ENCODE data around the gene CPD. TPM values are rescaled to one million over a fixed set of nuclear protein-coding genes. Genes with fewer than 3 reads are reported as not detected.

Gene CPD
- total RNA-seq, 1 donor from 2014 or later: 8.2 TPM

DNA sequence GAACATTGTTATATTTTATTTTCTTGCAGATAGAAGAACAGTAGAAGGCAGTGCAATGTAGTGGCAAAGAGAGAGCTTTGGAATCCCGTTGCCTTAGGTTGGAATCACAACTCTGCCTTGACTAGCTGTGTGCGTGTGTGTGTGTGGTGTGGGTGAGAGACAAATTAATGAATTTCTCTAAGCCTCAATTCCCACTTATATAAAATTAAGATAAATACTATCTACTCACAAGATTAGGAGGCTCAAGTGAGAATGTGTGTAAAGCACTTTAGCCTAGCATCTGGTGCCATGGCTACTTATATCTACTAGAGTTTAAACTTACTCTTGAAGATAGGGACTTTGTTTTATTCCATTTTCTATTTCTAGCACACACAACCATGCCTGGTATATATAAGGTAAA, 12.8 kb downstream of the CPD start:
- H3K27ac Mint-ChIP-seq: no peak overlapping the region
- CTCF ChIA-PET: no interaction called here
- H3K36me3 Mint-ChIP-seq (ENCODE audit: low read depth): peaks cover 2% of the 10 kb centered on the region
- TF ChIP-seq, protein P1, sequence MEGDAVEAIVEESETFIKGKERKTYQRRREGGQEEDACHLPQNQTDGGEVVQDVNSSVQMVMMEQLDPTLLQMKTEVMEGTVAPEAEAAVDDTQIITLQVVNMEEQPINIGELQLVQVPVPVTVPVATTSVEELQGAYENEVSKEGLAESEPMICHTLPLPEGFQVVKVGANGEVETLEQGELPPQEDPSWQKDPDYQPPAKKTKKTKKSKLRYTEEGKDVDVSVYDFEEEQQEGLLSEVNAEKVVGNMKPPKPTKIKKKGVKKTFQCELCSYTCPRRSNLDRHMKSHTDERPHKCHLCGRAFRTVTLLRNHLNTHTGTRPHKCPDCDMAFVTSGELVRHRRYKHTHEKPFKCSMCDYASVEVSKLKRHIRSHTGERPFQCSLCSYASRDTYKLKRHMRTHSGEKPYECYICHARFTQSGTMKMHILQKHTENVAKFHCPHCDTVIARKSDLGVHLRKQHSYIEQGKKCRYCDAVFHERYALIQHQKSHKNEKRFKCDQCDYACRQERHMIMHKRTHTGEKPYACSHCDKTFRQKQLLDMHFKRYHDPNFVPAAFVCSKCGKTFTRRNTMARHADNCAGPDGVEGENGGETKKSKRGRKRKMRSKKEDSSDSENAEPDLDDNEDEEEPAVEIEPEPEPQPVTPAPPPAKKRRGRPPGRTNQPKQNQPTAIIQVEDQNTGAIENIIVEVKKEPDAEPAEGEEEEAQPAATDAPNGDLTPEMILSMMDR (IDR thresholded peaks at IDR 0.05): no peak
- intact Hi-C loops (cut with micrococcal nuclease): no loop called here
- H3K4me1 Mint-ChIP-seq: no peaks in the 10 kb centered on the region
- H3K4me3 Mint-ChIP-seq: no peak overlapping the region
- H3K9me3 Mint-ChIP-seq: no peaks in the 10 kb centered on the region
- DNase-seq (no peak), ATAC-seq (ENCODE audit: low read depth) (no peak)
- H3K27me3 Mint-ChIP-seq: no peaks in the 10 kb centered on the region
- POLR2A ChIA-PET: no interaction called here

DNA sequence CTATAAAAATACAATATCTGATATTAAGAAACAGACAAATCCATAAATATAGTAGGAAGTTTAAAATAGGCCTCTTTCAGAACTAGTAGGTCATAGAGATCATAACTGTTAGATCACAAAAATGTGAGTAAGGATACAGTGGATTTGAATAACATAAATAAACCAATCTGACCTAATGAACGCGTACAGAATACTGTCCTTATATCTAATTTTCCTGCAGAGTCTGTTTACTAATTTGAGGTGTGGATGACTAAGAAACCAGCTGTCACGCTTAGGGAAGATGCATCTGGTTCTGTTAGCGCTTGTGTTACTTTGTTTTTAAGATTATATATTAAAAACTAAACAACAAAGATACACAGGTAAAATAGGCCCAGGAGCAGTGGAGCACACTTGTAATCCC, 14.8 kb downstream of the CPD start:
- CTCF ChIA-PET: no interaction called here
- no peaks in the 10 kb centered on the region for H3K9me3 Mint-ChIP-seq
- peaks cover 2% of the 10 kb centered on the region for H3K36me3 Mint-ChIP-seq (ENCODE audit: low read depth)
- no peak overlapping the region for H3K27ac Mint-ChIP-seq
- intact Hi-C loops (cut with micrococcal nuclease): no loop called here
- ATAC-seq (ENCODE audit: low read depth): no peak
- no peak overlapping the region for H3K4me3 Mint-ChIP-seq
- TF ChIP-seq, protein P1 (IDR thresholded peaks at IDR 0.05): no peak
- DNase-seq: no peak
- no peaks in the 10 kb centered on the region for H3K4me1 Mint-ChIP-seq
- H3K27me3 Mint-ChIP-seq: no peaks in the 10 kb centered on the region
- POLR2A ChIA-PET: interaction anchor here (0.6 kb wide), 1 partner anchor 27 kb away, joined by 6 read pairs; no protein-coding TSS in a partner anchor

DNA sequence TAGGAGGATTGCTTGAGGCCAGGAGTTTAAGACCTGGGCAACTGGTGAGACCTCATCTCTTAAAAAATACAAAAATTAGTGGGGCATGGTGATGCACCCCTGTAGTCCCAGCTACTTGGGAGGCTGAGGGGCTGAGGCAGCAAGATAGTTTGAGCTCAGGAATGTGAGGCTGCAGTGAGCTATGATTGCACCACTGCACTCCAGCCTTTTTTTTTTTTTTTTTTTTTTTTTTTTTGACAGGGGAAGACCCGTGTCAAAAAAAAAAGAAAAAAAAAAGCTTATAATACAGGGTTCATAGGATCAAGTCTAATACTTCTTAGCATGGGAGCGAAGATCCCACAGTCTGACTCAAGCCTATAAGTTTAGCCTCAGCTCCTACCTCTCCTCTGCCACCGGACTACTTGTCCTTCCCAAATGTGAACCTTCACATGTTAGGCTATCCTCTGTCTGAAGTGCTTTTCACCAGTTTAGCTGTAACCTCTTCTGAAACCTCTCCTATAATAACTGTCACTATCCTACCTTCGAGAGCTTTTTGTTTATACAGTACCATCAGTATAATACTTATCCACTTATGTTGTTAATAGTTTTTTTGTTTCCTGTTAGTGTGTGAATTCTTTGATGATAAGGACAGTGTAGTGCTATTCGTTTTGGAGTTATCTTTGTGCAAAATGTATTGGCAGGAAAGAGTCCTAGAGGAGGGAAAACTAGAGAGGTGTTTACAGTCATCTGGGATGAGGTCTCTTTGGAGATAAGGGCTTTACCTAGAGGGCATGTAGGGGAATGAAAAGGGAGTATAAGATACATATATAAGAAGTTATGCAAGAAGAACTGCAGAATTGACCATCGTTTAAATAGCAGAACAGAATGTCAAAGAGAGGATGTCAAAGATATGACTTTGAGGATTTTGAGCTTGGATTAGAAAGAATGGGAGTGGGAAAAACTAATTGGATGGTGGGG, 15.5 kb downstream of the CPD start:
- H3K27ac Mint-ChIP-seq: no peak overlapping the region
- no peak overlapping the region for H3K4me3 Mint-ChIP-seq
- no peak for ATAC-seq (ENCODE audit: low read depth)
- ChIA-PET CTCF (no interaction called here), POLR2A (interaction anchor here (0.6 to 0.7 kb wide), 2 partner anchors 27 to 268 kb away, joined by 4 to 6 read pairs; no protein-coding TSS in a partner anchor)
- no peaks in the 10 kb centered on the region for H3K4me1 Mint-ChIP-seq
- intact Hi-C loops (cut with micrococcal nuclease): no loop called here
- DNase-seq: no peak
- H3K36me3 Mint-ChIP-seq (ENCODE audit: low read depth): peaks cover 2% of the 10 kb centered on the region
- no peaks in the 10 kb centered on the region for H3K27me3 Mint-ChIP-seq
- TF ChIP-seq, protein P1 (IDR thresholded peaks at IDR 0.05): no peak
- no peaks in the 10 kb centered on the region for H3K9me3 Mint-ChIP-seq

DNA sequence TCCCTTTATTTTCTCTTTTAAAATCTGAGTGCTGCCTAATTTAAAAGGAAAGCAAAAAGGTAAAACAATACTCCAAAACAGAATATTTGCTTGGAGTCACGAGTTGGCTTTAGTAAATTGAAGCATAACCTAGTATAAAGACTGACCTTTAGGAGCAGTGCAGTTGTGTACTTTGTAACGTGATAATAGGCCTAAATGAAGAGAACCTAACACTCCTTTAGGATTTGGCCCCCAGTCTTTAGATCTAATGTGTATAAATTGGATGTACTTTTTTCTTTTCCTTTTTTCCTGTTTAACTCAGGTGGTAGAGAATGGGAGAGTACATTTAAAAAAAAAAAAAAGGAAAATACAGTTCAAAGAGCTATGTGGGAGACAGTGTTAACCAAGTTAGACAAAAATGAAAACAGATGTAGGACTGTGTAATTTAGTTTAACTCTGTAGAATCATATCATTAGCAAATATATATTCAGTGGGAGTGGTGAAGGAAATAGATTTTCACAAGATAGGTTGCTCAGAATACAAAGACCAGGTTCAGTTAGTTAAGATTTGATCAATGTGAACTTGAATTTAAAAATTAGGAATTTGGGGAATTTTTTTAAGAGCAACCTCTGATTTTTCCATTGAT, 16.8 kb downstream of the CPD start:
- H3K36me3 Mint-ChIP-seq (ENCODE audit: low read depth): peaks cover 1% of the 10 kb centered on the region
- H3K4me1 Mint-ChIP-seq: no peaks in the 10 kb centered on the region
- intact Hi-C loops (cut with micrococcal nuclease): no loop called here
- no peak overlapping the region for H3K4me3 Mint-ChIP-seq
- no peak overlapping the region for H3K27ac Mint-ChIP-seq
- no peak for DNase-seq
- POLR2A ChIA-PET: no interaction called here
- CTCF ChIA-PET: interaction anchor here (0.6 kb wide), 1 partner anchor 788 kb away, joined by 4 read pairs; no protein-coding TSS in a partner anchor
- no peaks in the 10 kb centered on the region for H3K9me3 Mint-ChIP-seq
- ATAC-seq (ENCODE audit: low read depth): no peak
- no peaks in the 10 kb centered on the region for H3K27me3 Mint-ChIP-seq
- TF ChIP-seq, protein P1 (IDR thresholded peaks at IDR 0.05): no peak

DNA sequence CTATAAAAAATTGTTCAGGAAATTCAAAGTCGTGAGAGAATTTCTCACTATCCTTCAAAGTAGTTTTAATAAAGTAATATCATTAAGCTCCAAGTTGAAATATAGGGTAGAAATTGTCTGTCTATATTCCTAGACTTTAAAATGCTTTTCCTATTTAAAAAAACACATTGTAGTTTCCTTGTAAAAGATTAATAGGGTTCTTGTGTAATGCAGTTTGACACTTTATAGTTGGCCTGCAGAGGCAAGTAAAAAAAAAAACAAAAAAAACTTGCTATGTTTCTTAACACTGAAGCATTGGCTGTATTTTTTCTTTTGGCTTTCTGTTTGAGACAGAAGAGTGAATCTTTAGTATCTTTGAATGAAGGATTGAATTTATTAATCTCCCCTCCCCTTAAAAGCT, 17.4 kb downstream of the CPD start:
- no peak overlapping the region for H3K4me3 Mint-ChIP-seq
- H3K27me3 Mint-ChIP-seq: no peaks in the 10 kb centered on the region
- ChIA-PET POLR2A (interaction anchor here (0.6 kb wide), 1 partner anchor 716 kb away, joined by 3 read pairs; no protein-coding TSS in a partner anchor), CTCF (no interaction called here)
- no peak for DNase-seq
- no peaks in the 10 kb centered on the region for H3K36me3 Mint-ChIP-seq (ENCODE audit: low read depth)
- intact Hi-C loops (cut with micrococcal nuclease): no loop called here
- no peaks in the 10 kb centered on the region for H3K4me1 Mint-ChIP-seq
- H3K9me3 Mint-ChIP-seq: no peaks in the 10 kb centered on the region
- H3K27ac Mint-ChIP-seq: no peak overlapping the region
- ATAC-seq (ENCODE audit: low read depth): no peak
- TF ChIP-seq, protein P1 (IDR thresholded peaks at IDR 0.05): no peak
